GM19328 (cell line): ENCODE measurements around the gene NOL4L.
"Not testable (repeated sequence)": the region's sequence is repeated elsewhere in the genome, so short reads cannot be mapped to it uniquely, and the experiment has no call there.

ENCODE experiments used
- ATAC-seq: cut with Tn5 transposase; IDR thresholded peaks from one replicate; pipeline ENCODE4 v1.9.1; 2021; ENCODE audit warnings: mild to moderate bottlenecking, moderate library complexity; ENCODE audit not compliant: unreplicated experiment

The NOL4L gene

GRCh38 chr20:32598606-32599005 lies 13.5 kb upstream of the NOL4L start:
- no peak for ATAC-seq

GRCh38 chr20:32597714-32598113 lies 12.6 kb upstream of the NOL4L start:
- ATAC-seq: no peak

GRCh38 chr20:32596681-32597252 lies 11.6 kb upstream of the NOL4L start:
- no peak for ATAC-seq

- ATAC-seq: no peak
Measured at GRCh38 chr20:32595143-32595542, 10.0 kb upstream of the NOL4L start.

- not testable (repeated sequence) for ATAC-seq
Measured at GRCh38 chr20:32594669-32595068, 9.5 kb upstream of the NOL4L start.

- ATAC-seq: no peak
Measured at GRCh38 chr20:32594204-32594603, 9.1 kb upstream of the NOL4L start.

GRCh38 chr20:32592616-32593015 lies 7.5 kb upstream of the NOL4L start:
- not testable (repeated sequence) for ATAC-seq

GRCh38 chr20:32592022-32592421 lies 6.9 kb upstream of the NOL4L start:
- no peak for ATAC-seq

- ATAC-seq: no peak
Measured at GRCh38 chr20:32589769-32590168, 4.6 kb upstream of the NOL4L start.

GRCh38 chr20:32589256-32589655 lies 4.1 kb upstream of the NOL4L start:
- ATAC-seq: no peak

GRCh38 chr20:32588040-32588439 lies 2.9 kb upstream of the NOL4L start:
- no peak for ATAC-seq

GRCh38 chr20:32586291-32586690 lies 1.2 kb upstream of the NOL4L start:
- no peak for ATAC-seq

GRCh38 chr20:32585586-32586127 lies 524 bp upstream of the NOL4L start:
- no peak for ATAC-seq

GRCh38 chr20:32583581-32584070 lies 1.5 kb downstream of the NOL4L start:
- ATAC-seq: no peak

- no peak for ATAC-seq
Measured at GRCh38 chr20:32582659-32583580, 2.2 kb downstream of the NOL4L start.

GRCh38 chr20:32581839-32582658 lies 3.1 kb downstream of the NOL4L start:
- ATAC-seq: no peak

GRCh38 chr20:32580970-32581838 lies 3.9 kb downstream of the NOL4L start:
- no peak for ATAC-seq

GRCh38 chr20:32580219-32580969 lies 4.7 kb downstream of the NOL4L start:
- ATAC-seq: no peak

- ATAC-seq: no peak
Measured at GRCh38 chr20:32578840-32579390, 6.2 kb downstream of the NOL4L start.
